22Rv1 (cell line): Measurements from ENCODE around the gene RNU7-1.

Source experiments
- CTCF ChIP-seq: fragments of 450-650 bp; IDR thresholded peaks from 2 replicates; pipeline ENCODE4 v1.5.1; 2017; ENCODE audit warnings: mild to moderate bottlenecking
- ZFX ChIP-seq: fragments of 450-650 bp; IDR thresholded peaks from 2 replicates; pipeline ENCODE4 v1.6.1; 2017; ENCODE audit warnings: antibody characterized with exemption, borderline replicate concordance

- TF ChIP-seq CTCF = no peak
- no peak for TF ChIP-seq ZFX
Measured at GRCh38 chr12:6957741-6958608, 14.4 kb downstream of the RNU7-1 start.
